ENCODE data around the gene MALT1. TPM values are rescaled to one million over a fixed set of nuclear protein-coding genes. Genes with fewer than 3 reads are reported as not detected.
A peak's percentile ranks its signal among the peaks of the same experiment; 100 is the strongest.

The MALT1 gene, protein sequence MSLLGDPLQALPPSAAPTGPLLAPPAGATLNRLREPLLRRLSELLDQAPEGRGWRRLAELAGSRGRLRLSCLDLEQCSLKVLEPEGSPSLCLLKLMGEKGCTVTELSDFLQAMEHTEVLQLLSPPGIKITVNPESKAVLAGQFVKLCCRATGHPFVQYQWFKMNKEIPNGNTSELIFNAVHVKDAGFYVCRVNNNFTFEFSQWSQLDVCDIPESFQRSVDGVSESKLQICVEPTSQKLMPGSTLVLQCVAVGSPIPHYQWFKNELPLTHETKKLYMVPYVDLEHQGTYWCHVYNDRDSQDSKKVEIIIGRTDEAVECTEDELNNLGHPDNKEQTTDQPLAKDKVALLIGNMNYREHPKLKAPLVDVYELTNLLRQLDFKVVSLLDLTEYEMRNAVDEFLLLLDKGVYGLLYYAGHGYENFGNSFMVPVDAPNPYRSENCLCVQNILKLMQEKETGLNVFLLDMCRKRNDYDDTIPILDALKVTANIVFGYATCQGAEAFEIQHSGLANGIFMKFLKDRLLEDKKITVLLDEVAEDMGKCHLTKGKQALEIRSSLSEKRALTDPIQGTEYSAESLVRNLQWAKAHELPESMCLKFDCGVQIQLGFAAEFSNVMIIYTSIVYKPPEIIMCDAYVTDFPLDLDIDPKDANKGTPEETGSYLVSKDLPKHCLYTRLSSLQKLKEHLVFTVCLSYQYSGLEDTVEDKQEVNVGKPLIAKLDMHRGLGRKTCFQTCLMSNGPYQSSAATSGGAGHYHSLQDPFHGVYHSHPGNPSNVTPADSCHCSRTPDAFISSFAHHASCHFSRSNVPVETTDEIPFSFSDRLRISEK
- 17.9 and 29.7 TPM in 2 replicates for total RNA-seq (ENCODE audit: low replicate concordance)
- long read RNA-seq, partial matches to known transcripts, result 1 of 2 reads
- long read RNA-seq, other reads (novel, unspliced or antisense), result 1 of 2 reads

DNA sequence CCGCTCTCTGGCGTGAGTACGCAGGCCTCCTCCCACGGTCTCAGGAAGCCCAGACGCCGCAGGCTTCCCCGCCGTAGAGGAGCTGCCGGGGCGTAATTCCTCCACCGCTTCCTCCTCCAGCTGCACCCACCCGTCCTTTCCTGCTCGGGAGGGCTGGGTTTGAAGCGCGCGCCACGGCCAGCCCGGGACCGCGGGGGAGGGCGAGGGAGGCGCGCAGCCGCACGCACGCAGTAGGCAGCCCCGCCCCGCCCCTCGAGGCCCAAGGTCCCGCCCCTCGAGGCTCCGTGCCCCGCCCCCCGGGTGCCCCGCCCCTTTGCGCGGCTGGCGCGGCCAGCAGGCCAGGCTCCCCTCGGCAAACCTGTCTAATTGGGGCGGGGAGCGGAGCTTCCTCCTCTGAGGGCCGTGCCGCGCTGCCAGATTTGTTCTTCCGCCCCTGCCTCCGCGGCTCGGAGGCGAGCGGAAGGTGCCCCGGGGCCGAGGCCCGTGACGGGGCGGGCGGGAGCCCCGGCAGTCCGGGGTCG is at the start of gene MALT1:
TSS of gene MALT1 (plus strand) at position 355 of the 521 bp plus-strand sequence. CDS start 179 bp downstream, outside the sequence.
- H3K27ac Mint-ChIP-seq, result peak within 1 kb of the TSS; percentile 88
- H3K36me3 Mint-ChIP-seq, result peaks cover 12% of the 10 kb centered on the region
- peaks cover 14% of the 10 kb centered on the region for H3K4me1 Mint-ChIP-seq (ENCODE audit: unreplicated experiment)
- TF ChIP-seq, protein P1, sequence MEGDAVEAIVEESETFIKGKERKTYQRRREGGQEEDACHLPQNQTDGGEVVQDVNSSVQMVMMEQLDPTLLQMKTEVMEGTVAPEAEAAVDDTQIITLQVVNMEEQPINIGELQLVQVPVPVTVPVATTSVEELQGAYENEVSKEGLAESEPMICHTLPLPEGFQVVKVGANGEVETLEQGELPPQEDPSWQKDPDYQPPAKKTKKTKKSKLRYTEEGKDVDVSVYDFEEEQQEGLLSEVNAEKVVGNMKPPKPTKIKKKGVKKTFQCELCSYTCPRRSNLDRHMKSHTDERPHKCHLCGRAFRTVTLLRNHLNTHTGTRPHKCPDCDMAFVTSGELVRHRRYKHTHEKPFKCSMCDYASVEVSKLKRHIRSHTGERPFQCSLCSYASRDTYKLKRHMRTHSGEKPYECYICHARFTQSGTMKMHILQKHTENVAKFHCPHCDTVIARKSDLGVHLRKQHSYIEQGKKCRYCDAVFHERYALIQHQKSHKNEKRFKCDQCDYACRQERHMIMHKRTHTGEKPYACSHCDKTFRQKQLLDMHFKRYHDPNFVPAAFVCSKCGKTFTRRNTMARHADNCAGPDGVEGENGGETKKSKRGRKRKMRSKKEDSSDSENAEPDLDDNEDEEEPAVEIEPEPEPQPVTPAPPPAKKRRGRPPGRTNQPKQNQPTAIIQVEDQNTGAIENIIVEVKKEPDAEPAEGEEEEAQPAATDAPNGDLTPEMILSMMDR (conservative IDR thresholded peaks at IDR 0.05), result no peak
- H3K27me3 Mint-ChIP-seq, result peaks cover 14% of the 10 kb centered on the region
- peak within 1 kb of the TSS; percentile 95 for H3K4me3 Mint-ChIP-seq
- no peaks in the 10 kb centered on the region for H3K9me3 Mint-ChIP-seq
- peak; percentile 98 for DNase-seq (ENCODE audit: extremely low spot score, unreplicated experiment)

DNA sequence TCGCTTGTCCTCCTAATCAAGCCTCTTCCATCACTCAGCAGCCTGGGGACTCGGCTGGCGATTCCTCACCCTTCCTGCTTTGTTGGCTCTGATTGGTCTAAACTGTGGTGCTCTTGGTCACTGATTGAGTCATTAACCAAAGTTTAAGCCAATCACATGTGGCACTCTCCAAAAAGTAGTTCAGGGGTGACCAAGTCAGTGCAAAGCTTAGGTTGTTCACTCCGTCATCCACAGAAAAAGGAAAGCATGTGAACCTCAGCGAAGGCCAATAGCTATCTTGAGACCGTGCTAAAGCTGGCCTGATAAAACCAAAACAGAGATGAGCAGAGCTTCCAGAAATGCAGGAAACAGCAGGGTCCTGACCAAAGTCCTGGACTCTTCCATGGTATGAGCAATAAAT is 47.3 kb upstream of the MALT1 start:
- DNase-seq (ENCODE audit: extremely low spot score, unreplicated experiment), result no peak
- TF ChIP-seq, protein P1 (conservative IDR thresholded peaks at IDR 0.05), result no peak
- Mint-ChIP-seq H3K27ac (no peak overlapping the region), H3K9me3 (no peaks in the 10 kb centered on the region), H3K4me3 (no peak overlapping the region), H3K4me1 (ENCODE audit: unreplicated experiment) (peaks cover 22% of the 10 kb centered on the region), H3K27me3 (peaks cover 23% of the 10 kb centered on the region), H3K36me3 (no peaks in the 10 kb centered on the region)

DNA sequence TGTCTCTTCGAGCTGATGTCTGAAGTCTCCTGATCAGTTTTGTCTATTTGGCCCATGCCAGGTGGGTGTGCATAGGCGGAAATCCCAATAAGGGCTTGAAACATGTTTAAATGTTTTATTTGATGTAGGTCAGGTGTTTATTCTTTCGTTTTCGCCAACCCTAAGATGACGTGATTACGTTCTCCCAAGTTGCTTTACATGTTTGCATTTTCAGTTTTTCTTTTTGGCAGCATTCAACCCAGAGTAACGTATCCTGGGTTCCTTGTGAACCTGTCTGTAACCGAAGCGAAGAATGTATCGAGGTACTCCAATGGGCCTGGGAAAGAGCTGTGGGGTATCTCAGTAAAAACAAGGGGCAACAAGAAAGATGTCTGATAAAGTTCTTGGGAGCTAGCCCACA is 45.4 kb upstream of the MALT1 start:
- H3K36me3 Mint-ChIP-seq, result no peaks in the 10 kb centered on the region
- H3K27ac Mint-ChIP-seq, result no peak overlapping the region
- no peaks in the 10 kb centered on the region for H3K9me3 Mint-ChIP-seq
- DNase-seq (ENCODE audit: extremely low spot score, unreplicated experiment), result no peak
- TF ChIP-seq, protein P1 (conservative IDR thresholded peaks at IDR 0.05), result no peak
- no peak overlapping the region for H3K4me3 Mint-ChIP-seq
- peaks cover 28% of the 10 kb centered on the region for H3K4me1 Mint-ChIP-seq (ENCODE audit: unreplicated experiment)
- H3K27me3 Mint-ChIP-seq, result peaks cover 26% of the 10 kb centered on the region

DNA sequence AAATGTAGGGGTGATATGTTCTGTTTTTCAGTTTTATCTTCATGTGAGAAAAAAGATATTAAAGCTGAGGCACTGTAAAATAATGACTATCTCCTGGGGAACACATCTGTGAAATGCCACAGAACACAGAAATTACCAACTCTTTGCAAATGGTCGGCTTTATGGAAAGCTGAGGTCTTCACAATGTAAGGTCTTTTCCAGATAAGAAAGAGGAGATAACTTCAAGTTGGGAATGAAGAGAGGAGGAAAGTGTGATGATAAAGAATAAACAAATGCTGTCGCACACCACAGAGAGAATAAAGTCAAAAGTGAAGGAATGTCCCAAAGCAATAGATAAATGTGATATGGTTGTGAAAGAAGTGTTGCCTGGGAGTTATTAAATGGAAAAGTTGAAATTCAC is 41.2 kb upstream of the MALT1 start:
- Mint-ChIP-seq H3K4me3 (no peak overlapping the region), H3K4me1 (ENCODE audit: unreplicated experiment) (peaks cover 23% of the 10 kb centered on the region)

DNA sequence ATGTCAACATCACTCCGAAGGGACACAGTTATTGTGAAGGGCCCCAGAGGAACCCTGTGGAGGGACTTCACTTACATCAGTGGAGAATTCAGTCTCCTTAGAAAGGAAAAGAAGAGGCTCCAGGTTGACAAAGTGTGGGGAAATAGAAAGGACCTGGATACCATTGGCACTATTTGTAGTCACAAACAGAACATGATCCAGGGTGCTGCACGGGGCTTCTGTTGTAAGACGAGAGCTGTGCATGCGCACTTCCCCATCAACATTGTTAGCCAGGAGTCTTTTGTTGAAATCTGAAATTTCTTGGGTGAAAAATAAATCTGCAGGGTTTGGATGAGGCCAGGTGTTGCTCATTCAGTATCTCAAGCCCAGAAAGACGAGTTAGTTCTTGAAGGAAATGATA is 40.0 kb upstream of the MALT1 start:
- Mint-ChIP-seq H3K27ac (no peak overlapping the region), H3K9me3 (no peaks in the 10 kb centered on the region), H3K36me3 (no peaks in the 10 kb centered on the region), H3K27me3 (peaks cover 12% of the 10 kb centered on the region), H3K4me3 (no peak overlapping the region), H3K4me1 (ENCODE audit: unreplicated experiment) (peaks cover 23% of the 10 kb centered on the region)
- TF ChIP-seq, protein P1 (conservative IDR thresholded peaks at IDR 0.05), result no peak
- DNase-seq (ENCODE audit: extremely low spot score, unreplicated experiment), result no peak

More for the DNA sequence above, 41.2 kb upstream of the MALT1 start:
- Mint-ChIP-seq H3K27me3 (peaks cover 20% of the 10 kb centered on the region), H3K36me3 (no peaks in the 10 kb centered on the region), H3K27ac (no peak overlapping the region), H3K9me3 (no peaks in the 10 kb centered on the region)
- TF ChIP-seq, protein P1 (conservative IDR thresholded peaks at IDR 0.05), result no peak
- no peak for DNase-seq (ENCODE audit: extremely low spot score, unreplicated experiment)

Measured in type B pancreatic cell (in vitro differentiated cells).